Mesothelial cell of epicardium (in vitro differentiated cells): ENCODE data around the gene RTEL1. TPM values are rescaled to one million over a fixed set of nuclear protein-coding genes. Genes with fewer than 3 reads are reported as not detected.

Source experiments
- DNase-seq, 2 experiments: peaks; one replicate each; pipeline ENCODE4 v3.0.0; 2021; ENCODE audit warnings: low spot score in 2 of 2; ENCODE audit not compliant: unreplicated experiment in 2 of 2
- H3K27ac Mint-ChIP-seq: 2 replicates; pipeline ENCODE4 v1.8.0; 2021; ENCODE audit warnings: mixed read lengths
- H3K27me3 Mint-ChIP-seq: 2 replicates; pipeline ENCODE4 v1.8.0; 2021; ENCODE audit warnings: low read depth, mixed read lengths
- H3K36me3 Mint-ChIP-seq: 2 replicates; pipeline ENCODE4 v1.8.0; 2021; ENCODE audit warnings: mixed read lengths
- H3K4me1 Mint-ChIP-seq: 2 replicates; pipeline ENCODE4 v1.8.0; 2021; ENCODE audit warnings: mixed read lengths
- H3K4me3 Mint-ChIP-seq: 2 replicates; pipeline ENCODE4 v1.8.0; 2021; ENCODE audit warnings: mild to moderate bottlenecking, moderate library complexity, mixed read lengths
- H3K9me3 Mint-ChIP-seq: 2 replicates; pipeline ENCODE4 v1.8.0; 2021; ENCODE audit warnings: mixed read lengths
- total RNA-seq: library from RNA; stranded (reverse); gene quantifications from 3 replicates; pipeline ENCODE4 v1.2.1, GENCODE V29; 2021
- TF ChIP-seq, protein P1 (sequence below): fragments of 200-600 bp; sonication (generic); IDR thresholded peaks from one replicate; pipeline ENCODE4 v1.5.0; 2021; ENCODE audit warnings: antibody characterized with exemption; ENCODE audit not compliant: unreplicated experiment

Gene RTEL1
- total RNA-seq, 1 donor from 2014 or later = 38.7 TPM

DNA sequence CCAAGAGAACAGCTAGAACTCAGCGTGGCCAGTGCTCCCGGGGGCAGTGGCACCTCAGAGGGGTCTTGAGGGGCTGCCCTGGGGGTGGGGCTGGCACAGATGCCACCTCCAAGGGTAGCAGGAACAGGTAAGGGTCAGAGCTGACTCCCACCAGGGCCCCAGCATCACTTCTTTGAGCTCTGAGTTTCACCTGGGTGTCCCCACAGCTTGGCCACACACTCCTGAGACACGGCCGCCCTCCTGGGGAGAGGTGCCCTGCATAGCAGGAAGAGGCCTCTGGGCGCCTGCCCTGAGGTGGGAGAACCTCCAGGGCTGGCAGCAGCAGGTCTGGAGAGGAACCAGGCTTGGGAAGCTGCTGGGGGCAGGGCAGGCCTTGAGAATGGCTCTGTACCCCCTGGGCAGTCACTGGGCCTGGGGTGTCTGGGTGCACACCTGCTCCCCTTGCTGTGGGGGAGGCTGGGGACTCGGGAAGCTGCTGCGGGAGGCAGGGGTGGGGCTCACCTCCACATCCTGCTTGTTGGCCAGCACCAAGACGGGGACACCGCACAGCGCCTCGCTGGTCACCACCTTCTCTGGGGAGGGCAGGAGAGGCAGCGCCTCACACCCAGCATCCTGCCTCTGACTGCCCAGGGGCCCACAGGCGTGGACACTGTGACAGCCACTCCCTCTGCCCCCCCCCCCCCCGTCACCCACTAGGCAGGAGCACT lies 43.4 kb downstream of the RTEL1 start:
- Mint-ChIP-seq H3K36me3 (peaks cover 6% of the 10 kb centered on the region), H3K27ac (no peak overlapping the region), H3K4me1 (peaks cover under 1% of the 10 kb centered on the region), H3K4me3 (no peak overlapping the region), H3K9me3 (no peaks in the 10 kb centered on the region), H3K27me3 (no peaks in the 10 kb centered on the region)
- TF ChIP-seq, protein P1, sequence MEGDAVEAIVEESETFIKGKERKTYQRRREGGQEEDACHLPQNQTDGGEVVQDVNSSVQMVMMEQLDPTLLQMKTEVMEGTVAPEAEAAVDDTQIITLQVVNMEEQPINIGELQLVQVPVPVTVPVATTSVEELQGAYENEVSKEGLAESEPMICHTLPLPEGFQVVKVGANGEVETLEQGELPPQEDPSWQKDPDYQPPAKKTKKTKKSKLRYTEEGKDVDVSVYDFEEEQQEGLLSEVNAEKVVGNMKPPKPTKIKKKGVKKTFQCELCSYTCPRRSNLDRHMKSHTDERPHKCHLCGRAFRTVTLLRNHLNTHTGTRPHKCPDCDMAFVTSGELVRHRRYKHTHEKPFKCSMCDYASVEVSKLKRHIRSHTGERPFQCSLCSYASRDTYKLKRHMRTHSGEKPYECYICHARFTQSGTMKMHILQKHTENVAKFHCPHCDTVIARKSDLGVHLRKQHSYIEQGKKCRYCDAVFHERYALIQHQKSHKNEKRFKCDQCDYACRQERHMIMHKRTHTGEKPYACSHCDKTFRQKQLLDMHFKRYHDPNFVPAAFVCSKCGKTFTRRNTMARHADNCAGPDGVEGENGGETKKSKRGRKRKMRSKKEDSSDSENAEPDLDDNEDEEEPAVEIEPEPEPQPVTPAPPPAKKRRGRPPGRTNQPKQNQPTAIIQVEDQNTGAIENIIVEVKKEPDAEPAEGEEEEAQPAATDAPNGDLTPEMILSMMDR = no peak
- peak in 1 of 2 experiments; percentile 19 for DNase-seq

DNA sequence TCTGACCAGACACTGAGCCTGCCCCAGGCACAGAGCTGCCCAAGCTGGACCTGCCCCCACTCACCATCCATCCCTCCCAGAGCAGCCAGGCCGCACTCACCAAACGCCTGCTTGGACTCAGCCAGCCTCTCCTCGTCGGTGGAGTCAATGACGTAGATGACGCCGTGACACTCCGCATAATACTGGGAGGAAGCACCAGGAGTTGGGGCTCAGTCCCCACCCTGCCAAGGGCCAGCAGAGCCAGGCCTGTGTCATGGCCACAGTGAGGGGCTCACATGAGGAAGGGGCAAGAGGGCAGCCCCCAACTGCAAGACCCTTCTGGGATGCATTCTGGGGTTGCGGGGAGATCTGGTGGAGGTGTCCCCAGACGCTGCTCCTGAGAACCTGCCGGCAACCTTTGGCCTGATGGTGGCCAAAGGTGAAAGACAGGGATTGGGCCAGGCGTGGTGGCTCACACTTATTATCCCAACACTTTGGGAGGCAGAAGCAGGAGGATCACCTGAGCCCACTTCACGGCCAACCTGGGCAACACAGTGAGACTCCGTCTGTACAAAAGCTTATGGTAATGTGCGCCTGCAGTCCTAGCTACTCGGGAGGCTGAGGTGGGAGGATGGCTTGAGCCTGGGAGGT lies 44.0 kb downstream of the RTEL1 start:
- H3K27ac Mint-ChIP-seq = no peak overlapping the region
- H3K4me3 Mint-ChIP-seq = no peak overlapping the region
- TF ChIP-seq, protein P1 = no peak
- H3K4me1 Mint-ChIP-seq = peaks cover 7% of the 10 kb centered on the region
- H3K27me3 Mint-ChIP-seq = no peaks in the 10 kb centered on the region
- H3K36me3 Mint-ChIP-seq = peaks cover 9% of the 10 kb centered on the region
- no peaks in the 10 kb centered on the region for H3K9me3 Mint-ChIP-seq
- DNase-seq = no peak

DNA sequence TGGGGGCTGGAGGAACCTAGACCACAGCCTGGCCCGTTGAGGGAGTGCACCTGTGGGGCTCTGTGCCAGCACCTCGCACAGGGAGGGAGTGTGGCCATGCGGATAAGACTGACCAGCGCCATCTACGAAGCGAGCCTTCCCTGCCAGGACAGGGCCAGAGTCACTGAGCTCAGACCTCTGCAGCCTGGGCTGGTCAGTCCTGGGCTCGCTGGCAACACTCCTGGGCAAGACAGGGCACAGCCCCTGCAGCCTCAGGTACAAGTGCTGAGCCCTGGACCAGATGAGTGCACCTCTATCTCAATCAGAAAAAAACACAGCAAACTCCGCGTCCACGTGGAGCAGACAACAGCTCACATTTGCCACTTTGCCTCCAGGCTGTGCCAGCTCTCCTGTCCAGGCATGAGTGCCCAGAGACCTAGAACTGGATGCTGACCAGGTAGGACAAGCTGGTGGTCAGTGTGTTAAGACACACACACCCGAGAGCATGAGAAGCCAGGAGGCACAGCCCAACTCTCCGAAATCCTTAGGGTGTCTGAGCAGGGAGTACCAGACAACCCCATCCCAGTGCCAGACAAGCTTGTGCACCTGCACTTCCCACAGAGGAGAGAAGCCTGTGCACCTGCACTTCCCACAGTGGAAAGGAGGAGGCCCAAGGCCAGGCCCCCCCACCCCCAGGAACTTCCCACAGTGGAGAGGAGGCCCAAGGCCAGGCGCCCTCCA lies 44.8 kb downstream of the RTEL1 start:
- H3K27me3 Mint-ChIP-seq = no peaks in the 10 kb centered on the region
- H3K36me3 Mint-ChIP-seq = peaks cover 9% of the 10 kb centered on the region
- no peak overlapping the region for H3K4me3 Mint-ChIP-seq
- no peaks in the 10 kb centered on the region for H3K9me3 Mint-ChIP-seq
- no peak overlapping the region for H3K27ac Mint-ChIP-seq
- TF ChIP-seq, protein P1 = no peak
- no peak for DNase-seq
- peaks cover 7% of the 10 kb centered on the region for H3K4me1 Mint-ChIP-seq

DNA sequence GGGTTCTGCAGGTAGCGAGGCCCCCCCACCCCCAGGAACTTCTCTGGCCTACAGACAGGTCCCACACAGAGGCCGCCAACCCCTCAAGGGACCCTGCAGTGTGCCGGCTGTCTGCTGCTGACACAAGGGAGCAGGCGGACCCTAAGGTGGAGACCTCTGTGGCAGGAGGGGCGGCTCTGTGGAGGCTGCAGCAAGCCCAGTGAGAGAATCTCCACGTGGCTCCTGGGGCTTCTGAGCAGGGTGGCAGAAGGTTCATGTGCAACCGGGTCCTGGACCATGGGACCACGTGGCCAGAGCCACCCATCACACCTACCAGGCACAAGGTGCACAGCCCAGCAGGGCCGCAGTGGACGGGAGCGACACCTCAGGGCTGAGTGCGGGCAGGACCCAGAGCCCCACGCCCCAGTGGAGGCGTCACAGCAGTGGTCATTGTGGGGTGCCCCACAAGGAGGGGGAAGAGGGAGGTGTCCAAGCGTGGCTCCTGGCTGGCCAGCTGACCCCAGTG lies 45.4 kb downstream of the RTEL1 start:
- peaks cover 10% of the 10 kb centered on the region for H3K36me3 Mint-ChIP-seq
- no peak overlapping the region for H3K27ac Mint-ChIP-seq
- no peak overlapping the region for H3K4me3 Mint-ChIP-seq
- no peaks in the 10 kb centered on the region for H3K27me3 Mint-ChIP-seq
- H3K4me1 Mint-ChIP-seq = peaks cover 9% of the 10 kb centered on the region
- peak in 1 of 2 experiments; percentile 18 for DNase-seq
- H3K9me3 Mint-ChIP-seq = no peaks in the 10 kb centered on the region
- TF ChIP-seq, protein P1 = no peak

DNA sequence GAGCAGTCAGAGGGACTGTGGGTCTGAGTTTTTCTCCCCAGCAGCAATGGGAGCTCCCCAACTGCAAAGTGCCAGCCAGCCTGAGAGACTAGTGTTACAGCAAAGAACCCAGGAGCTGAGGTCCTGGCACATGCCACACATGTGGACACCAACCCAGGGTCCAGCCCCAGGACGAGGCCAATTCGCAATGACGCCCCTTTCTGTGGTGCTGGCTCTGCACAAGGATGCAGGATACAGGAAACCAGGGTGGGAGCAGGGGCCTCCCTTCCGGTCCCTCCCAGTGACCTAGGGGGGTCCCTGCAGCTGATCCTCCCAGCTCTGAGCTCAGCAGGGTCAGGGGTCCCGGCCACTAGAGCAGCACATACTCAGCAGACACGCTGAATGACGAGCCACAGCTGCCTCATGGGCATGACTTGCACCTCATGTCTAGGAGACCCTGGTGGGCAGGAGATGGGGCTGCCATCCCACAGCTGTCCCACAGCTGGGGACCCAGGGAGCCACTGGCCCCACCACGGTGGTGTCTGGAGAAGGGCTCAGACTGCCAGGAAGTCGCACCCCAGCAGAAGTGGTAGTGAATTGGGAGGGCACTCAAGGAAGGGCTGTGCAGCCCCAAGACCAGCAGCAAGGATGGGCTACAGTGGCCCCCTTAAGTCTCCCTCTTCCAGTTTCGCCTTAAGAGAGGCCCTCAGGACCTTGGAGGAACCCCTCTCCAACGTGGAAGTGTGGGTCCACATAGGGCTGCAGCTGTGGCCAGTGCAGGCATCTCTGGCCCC lies 46.0 kb downstream of the RTEL1 start:
- H3K4me3 Mint-ChIP-seq = no peak overlapping the region
- no peak overlapping the region for H3K27ac Mint-ChIP-seq
- peaks cover 13% of the 10 kb centered on the region for H3K4me1 Mint-ChIP-seq
- no peaks in the 10 kb centered on the region for H3K27me3 Mint-ChIP-seq
- no peaks in the 10 kb centered on the region for H3K9me3 Mint-ChIP-seq
- TF ChIP-seq, protein P1 = no peak
- no peak for DNase-seq
- H3K36me3 Mint-ChIP-seq = peaks cover 13% of the 10 kb centered on the region
